ENCODE results near the gene KLHDC4. TPM values are rescaled to one million over a fixed set of nuclear protein-coding genes. Genes with fewer than 3 reads are reported as not detected.

KLHDC4 gene
- total RNA-seq, 1 experiment from 2014 or later = 50.7 TPM

DNA sequence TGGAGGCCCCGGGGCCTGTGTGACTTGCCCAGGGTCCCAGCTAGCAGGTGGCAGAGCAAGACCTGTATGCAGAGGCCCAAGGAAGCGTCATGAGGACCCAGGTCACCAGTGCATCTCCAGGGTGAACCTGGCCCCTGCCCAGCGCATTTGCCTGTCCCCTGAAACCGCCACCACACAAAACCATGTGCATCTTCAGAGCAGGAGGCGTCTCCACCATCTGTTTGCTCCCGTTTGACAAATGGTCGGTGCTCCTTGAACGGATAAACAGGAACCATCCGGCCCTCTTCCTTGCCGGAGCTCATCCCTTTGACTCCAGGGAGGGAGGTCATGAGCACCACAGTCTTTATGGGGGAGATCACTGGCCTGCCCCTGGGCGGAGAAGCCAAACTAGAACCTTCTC, 101.0 kb downstream of the KLHDC4 start:
- ATAC-seq (no peak), DNase-seq (ENCODE audit: low read depth, low spot score) (no peak)
- ChIA-PET POLR2A (interaction anchor here (1.0 kb wide), 1 partner anchor 80 kb away, joined by 3 read pairs; no protein-coding TSS in a partner anchor), CTCF (no interaction called here)
- Histone ChIP-seq H3K27ac (ENCODE audit: low read length) (no peak overlapping the region), H3K4me3 (ENCODE audit: low read depth in 2 of 2, low read length in 2 of 2) (no peak overlapping the region), H3K9me3 (ENCODE audit: control insufficient read depth, insufficient read depth, low read depth, low read length) (no peaks in the 10 kb centered on the region), H3K4me1 (ENCODE audit: control insufficient read depth, insufficient read depth, low read length) (no peaks in the 10 kb centered on the region), H3K27me3 (ENCODE audit: control insufficient read depth, insufficient read depth, low read length) (no peaks in the 10 kb centered on the region), H3K36me3 (ENCODE audit: control insufficient read depth, insufficient read depth, low read length) (no peaks in the 10 kb centered on the region)
- BruUV-seq (replicated peaks) = no TSS peak
- in situ Hi-C loops (cut with HindIII; ENCODE audit: low pct_unique_long_range_greater_than_20kb, low sequenced_read_pairs) = no loop called here
- intact Hi-C loops (cut with micrococcal nuclease; ENCODE audit: unreplicated experiment) = no loop called here
- TF ChIP-seq, protein P1, sequence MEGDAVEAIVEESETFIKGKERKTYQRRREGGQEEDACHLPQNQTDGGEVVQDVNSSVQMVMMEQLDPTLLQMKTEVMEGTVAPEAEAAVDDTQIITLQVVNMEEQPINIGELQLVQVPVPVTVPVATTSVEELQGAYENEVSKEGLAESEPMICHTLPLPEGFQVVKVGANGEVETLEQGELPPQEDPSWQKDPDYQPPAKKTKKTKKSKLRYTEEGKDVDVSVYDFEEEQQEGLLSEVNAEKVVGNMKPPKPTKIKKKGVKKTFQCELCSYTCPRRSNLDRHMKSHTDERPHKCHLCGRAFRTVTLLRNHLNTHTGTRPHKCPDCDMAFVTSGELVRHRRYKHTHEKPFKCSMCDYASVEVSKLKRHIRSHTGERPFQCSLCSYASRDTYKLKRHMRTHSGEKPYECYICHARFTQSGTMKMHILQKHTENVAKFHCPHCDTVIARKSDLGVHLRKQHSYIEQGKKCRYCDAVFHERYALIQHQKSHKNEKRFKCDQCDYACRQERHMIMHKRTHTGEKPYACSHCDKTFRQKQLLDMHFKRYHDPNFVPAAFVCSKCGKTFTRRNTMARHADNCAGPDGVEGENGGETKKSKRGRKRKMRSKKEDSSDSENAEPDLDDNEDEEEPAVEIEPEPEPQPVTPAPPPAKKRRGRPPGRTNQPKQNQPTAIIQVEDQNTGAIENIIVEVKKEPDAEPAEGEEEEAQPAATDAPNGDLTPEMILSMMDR (IDR thresholded peaks at IDR 0.05) = no peak
- no peak for TF ChIP-seq SIN3A (IDR thresholded peaks at IDR 0.05; ENCODE audit: borderline replicate concordance, insufficient read depth, low read depth, low read length)
- no peak for TF ChIP-seq POLR2AphosphoS5 (IDR thresholded peaks at IDR 0.05; ENCODE audit: low read depth, low read length)
- no peak for TF ChIP-seq TCF7L2 (IDR thresholded peaks at IDR 0.05; ENCODE audit: low read depth, low read length)
- TF ChIP-seq, protein P2, sequence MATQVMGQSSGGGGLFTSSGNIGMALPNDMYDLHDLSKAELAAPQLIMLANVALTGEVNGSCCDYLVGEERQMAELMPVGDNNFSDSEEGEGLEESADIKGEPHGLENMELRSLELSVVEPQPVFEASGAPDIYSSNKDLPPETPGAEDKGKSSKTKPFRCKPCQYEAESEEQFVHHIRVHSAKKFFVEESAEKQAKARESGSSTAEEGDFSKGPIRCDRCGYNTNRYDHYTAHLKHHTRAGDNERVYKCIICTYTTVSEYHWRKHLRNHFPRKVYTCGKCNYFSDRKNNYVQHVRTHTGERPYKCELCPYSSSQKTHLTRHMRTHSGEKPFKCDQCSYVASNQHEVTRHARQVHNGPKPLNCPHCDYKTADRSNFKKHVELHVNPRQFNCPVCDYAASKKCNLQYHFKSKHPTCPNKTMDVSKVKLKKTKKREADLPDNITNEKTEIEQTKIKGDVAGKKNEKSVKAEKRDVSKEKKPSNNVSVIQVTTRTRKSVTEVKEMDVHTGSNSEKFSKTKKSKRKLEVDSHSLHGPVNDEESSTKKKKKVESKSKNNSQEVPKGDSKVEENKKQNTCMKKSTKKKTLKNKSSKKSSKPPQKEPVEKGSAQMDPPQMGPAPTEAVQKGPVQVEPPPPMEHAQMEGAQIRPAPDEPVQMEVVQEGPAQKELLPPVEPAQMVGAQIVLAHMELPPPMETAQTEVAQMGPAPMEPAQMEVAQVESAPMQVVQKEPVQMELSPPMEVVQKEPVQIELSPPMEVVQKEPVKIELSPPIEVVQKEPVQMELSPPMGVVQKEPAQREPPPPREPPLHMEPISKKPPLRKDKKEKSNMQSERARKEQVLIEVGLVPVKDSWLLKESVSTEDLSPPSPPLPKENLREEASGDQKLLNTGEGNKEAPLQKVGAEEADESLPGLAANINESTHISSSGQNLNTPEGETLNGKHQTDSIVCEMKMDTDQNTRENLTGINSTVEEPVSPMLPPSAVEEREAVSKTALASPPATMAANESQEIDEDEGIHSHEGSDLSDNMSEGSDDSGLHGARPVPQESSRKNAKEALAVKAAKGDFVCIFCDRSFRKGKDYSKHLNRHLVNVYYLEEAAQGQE (IDR thresholded peaks at IDR 0.05; ENCODE audit: insufficient read depth in 1 of 2, low read depth in 2 of 2, low read length in 1 of 2) = no peak

DNA sequence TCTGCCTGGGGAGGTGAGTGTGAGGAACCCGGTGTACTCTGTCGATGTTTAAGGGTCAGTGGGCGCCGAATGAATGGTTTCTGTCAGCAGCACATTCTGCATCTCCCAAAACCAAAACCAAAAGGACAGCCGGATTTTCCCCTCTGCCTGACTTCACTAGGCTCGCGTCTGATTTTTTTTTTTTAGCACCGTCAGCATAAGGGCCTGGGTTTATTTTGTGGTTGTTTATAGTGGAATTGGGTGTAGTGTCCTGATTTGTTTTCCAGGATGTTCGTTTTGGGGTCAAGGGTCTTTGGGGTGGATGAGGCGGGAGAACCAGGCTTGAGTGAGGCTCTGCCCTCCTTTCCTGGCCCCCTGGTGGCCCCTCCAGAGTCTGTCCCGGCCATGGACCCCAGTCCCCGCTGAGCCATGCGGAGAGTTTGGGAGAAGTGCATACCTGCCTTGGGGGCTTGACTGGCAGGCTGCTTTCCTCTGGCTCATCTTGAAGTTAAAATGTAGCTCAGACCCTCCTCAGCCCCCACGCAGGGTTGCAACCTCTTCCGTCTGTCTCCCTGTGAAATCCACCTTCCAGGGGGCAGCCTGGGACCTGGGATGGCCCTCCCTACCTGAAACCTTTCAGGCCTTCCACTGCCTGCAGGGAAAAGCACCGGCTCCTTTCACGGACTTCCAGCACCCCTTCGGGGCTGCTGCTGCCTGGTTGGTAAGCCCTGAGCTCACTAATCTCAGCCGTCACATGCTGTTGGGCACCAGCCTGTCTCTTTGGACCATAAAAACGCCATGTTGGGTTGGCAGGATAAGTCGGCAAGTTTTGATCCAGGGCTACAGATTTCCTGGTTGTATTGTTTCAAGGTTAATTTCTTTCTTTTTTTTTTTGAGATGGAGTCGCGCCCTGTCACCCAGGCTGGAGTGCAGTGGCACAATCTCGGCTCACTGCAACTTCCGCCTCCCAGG, 103.3 kb downstream of the KLHDC4 start:
- intact Hi-C loops (cut with micrococcal nuclease; ENCODE audit: unreplicated experiment) = no loop called here
- DNase-seq (ENCODE audit: low read depth, low spot score) (no peak), ATAC-seq (no peak)
- Histone ChIP-seq H3K36me3 (ENCODE audit: control insufficient read depth, insufficient read depth, low read length) (no peaks in the 10 kb centered on the region), H3K4me1 (ENCODE audit: control insufficient read depth, insufficient read depth, low read length) (no peaks in the 10 kb centered on the region), H3K27me3 (ENCODE audit: control insufficient read depth, insufficient read depth, low read length) (no peaks in the 10 kb centered on the region), H3K4me3 (ENCODE audit: low read depth in 2 of 2, low read length in 2 of 2) (no peak overlapping the region), H3K9me3 (ENCODE audit: control insufficient read depth, insufficient read depth, low read depth, low read length) (no peaks in the 10 kb centered on the region), H3K27ac (ENCODE audit: low read length) (no peak overlapping the region)
- TF ChIP-seq SIN3A (IDR thresholded peaks at IDR 0.05; ENCODE audit: borderline replicate concordance, insufficient read depth, low read depth, low read length) (no peak), TCF7L2 (IDR thresholded peaks at IDR 0.05; ENCODE audit: low read depth, low read length) (no peak), POLR2AphosphoS5 (IDR thresholded peaks at IDR 0.05; ENCODE audit: low read depth, low read length) (no peak)
- TF ChIP-seq, protein P1 (IDR thresholded peaks at IDR 0.05) = no peak
- TF ChIP-seq, protein P2 (IDR thresholded peaks at IDR 0.05; ENCODE audit: insufficient read depth in 1 of 2, low read depth in 2 of 2, low read length in 1 of 2) = no peak
- CTCF ChIA-PET = interaction anchor here (0.6 kb wide), 1 partner anchor 187 kb away, joined by 5 read pairs; no protein-coding TSS in a partner anchor
- BruUV-seq (replicated peaks) = no TSS peak
- POLR2A ChIA-PET = interaction anchor here (0.6 kb wide), 1 partner anchor 68 kb away, joined by 5 read pairs; no protein-coding TSS in a partner anchor
- in situ Hi-C loops (cut with HindIII; ENCODE audit: low pct_unique_long_range_greater_than_20kb, low sequenced_read_pairs) = no loop called here
